HG03342 (cell line): ENCODE data around the gene SSBP3.
"Not testable (repeated sequence)": the region's sequence is repeated elsewhere in the genome, so short reads cannot be mapped to it uniquely, and the experiment has no call there.

Experiments used
- ATAC-seq: cut with Tn5 transposase; IDR thresholded peaks from one replicate; pipeline ENCODE4 v1.9.1; 2021; ENCODE audit warnings: mild to moderate bottlenecking, moderate library complexity; ENCODE audit not compliant: unreplicated experiment

Gene SSBP3

DNA sequence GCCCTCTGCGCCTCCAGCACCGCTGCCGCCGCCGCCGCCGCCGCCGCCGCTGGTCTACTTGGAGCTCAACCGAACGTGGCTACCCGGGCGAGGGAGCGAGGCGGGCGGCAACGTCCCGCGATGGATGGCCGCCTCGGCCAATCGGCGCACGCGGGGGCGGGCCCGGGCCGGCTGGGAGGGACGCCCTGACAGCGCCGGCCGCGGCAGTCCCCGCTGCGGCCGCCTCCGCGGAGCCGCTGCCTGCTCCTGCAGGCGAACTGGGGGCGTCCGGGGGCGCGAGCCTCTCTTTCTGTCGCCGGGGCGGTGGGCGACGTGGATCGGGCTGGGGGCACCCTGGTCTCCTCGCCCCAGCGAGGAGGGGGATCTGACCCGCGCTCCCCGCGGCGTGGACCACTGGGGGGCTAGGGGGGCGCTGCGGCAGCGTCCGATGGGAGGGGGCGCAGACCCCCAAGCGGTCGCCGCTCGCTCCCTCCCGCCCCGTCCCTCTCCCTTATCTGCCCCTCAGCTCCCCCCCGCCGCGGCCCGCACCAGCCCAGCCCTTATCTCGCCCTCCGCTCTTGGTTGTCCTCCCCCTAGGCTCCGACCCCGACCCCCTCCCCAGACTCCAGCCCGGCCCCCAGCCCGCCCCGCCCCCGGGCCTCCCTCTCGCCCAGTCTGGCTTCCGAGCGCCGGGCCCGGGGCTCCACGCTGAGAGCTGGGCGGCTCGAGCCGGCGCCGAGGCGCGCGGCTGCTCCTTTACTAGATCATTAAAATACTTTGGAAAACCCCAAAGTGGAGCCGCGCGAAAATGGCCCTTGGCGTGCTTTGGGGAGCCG is at the start of gene SSBP3:
TSS of gene SSBP3 (minus strand) at position 56 of the 815 bp plus-strand sequence.
- peak; percentile 78 for ATAC-seq

DNA sequence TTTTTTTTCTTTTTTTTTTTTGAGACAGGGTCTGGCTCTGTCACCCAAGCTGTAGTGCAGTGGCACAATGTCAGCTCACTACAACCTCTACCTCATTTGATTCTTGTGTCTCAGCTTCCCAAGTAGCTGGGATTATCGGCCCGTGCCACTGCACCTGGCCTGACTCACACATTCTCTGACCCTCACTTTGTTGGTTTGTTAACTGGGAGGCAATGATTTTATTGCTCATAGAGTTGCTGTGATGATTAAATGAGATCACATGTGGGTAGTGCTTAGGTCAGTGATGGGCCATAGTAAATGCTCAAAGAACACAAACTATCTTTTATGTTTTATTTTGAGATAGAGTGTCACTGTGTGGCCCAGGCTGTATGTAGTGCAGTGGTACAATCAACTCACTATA is 47.3 kb upstream of the SSBP3 start:
- no peak for ATAC-seq

DNA sequence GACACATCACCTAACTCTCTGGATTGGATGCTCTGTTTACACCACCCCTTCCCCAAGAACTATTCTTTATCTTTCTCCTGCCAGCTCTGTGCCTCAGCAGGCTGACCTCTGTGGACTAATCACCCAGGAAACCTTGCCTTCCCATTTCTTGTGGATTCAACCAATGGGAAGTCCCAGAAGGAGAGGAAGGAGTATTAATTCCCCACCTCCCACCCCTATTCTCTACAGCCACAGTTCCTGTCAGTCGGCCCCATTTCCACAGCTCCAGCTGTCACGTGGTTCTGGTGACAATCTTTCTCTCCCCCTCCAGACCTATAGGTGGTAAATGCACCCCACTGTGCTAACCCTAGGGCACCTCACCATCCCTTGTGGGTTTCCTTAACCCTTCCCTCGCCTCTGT is 46.8 kb upstream of the SSBP3 start:
- ATAC-seq = no peak

DNA sequence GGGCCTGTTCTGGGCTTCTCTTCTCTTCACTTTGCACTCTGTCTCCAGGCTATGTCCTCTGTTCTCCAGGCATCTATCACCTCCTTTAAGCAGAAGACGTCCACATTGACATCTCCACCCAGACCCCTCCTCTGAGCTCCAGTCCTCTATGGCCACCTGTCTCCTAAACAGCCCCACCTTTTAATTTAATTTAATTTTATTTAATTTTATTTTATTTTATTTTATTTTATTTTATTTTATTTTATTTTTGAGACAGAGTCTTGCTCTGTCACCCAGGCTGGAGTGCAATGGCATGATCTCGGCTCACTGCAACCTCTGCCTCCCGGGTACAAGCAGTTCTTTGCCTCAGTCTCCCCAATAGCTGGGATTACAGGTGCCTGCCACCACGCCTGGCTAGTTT is 43.2 kb upstream of the SSBP3 start:
- ATAC-seq = not testable (repeated sequence)

DNA sequence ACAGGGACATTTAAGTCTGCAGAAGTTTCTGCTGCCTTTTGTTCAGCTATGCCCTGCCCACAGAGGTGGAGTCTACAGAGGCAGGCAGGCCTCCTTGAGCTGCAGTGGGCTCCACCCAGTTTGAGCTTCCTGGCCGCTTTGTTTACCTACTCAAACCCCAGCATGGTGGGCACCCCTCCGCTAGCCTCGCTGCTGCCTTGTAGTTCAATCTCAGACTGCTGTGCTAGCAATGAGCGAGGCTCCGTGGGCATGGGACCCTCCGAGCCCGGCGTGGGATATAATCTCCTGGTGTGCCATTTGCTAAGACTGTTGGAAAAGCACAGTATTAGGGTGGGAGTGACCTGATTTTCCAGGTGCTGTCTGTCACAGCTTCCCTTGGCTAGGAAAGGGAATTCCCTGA is 42.6 kb upstream of the SSBP3 start:
- not testable (repeated sequence) for ATAC-seq

DNA sequence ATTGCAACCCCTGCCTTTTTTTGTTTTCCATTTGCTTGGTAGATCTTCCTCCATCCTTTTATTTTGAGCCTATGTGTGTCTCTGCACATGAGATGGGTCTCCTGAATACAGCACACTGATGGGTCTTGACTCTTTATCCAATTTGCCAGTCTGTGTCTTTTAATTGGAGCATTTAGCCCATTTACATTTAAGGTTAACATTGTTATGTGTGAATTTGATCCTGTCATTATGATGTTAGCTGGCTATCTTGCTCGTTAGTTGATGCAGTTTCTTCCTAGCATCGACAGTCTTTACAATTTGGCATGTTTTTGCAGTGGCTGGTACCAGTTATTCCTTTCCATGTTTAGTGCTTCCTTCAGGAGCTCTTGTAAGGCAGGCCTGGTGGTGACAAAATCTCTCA is 40.9 kb upstream of the SSBP3 start:
- not testable (repeated sequence) for ATAC-seq

DNA sequence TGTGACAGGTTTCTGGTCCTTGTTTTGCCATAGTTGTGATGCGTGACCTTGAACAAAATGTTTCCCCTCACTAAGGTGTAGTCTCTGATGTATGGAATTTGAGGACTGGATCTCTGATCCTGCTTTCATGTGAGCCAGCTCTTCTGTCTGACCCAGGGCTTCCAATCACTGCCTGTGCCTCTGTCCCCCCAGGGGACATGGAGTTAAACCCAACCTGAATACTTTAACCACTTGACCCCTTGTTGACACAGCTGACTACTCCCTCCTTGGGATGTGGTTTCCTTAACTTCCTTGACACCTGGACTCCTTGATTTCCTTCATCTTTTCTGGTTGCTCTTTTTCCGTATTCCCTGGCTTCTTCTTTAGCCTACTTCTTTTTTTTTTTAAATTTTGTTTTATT is 36.0 kb upstream of the SSBP3 start:
- no peak for ATAC-seq

DNA sequence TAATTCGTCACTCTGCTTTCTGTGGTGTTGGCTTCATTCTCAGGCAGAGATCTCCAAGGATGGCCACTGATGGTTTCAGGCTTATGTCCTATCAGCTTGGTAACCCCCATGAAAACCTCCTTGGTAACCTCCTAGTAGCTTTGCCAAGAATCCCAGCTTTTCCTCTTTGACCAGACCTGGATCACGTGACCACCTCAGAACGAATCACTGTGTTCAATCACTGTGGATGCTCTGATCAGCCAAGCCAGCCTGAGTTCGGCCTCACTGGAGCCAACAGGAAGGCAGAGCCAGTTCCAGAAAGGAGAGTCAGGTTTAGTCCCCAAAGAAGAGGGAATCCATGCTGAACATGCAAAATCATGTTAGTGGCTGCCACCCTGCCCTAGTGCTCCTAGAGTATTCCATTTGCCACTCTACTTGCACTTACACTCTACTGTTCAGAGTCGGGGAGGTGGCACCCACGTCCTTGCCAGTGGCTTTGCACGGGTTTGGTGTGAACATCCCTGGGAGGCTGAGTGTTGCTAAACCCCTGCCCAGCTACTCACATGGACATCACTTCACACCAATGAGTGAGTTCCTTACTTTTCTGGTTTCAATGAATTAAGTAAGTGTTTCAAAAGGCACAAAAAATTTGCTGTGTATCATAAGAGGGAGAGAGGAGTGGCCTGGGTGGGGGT is 33.5 kb upstream of the SSBP3 start:
- no peak for ATAC-seq

DNA sequence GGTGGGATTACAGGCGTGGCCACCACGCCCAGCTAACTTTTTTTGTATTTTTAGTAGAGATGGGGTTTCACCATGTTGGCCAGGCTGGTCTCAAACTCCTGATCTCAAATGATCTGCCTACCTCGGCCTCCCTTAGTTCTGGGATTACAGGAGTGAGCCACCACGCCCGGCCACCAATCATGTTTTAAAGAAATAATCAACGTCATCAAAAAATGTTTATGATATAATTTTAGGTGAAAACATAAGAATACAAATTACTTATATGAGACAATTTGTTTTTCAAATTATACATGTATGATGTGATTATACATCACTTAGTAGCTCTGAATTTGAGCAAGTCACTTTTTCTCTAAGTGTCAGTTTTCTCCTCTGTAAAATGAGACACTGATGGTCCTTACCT is 31.6 kb upstream of the SSBP3 start:
- ATAC-seq = no peak

DNA sequence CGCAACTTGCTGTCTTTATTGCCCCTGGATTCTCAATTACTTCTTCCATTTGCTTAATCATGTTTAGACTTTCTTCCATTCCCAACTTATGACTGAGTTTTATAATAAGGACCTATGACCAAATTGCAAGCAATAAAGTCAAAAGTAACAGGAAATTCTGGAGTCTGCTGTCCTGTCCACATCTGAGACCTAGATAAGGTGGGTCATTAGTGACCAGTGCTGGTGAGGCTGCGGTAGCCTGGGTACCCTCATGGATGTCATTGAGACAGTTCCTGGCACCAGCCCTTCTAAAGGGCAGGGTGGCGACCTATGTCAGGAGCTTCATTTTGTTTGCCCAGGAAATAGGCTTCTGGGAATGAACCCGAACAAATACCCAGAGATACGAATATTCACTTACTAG is 30.6 kb upstream of the SSBP3 start:
- no peak for ATAC-seq

DNA sequence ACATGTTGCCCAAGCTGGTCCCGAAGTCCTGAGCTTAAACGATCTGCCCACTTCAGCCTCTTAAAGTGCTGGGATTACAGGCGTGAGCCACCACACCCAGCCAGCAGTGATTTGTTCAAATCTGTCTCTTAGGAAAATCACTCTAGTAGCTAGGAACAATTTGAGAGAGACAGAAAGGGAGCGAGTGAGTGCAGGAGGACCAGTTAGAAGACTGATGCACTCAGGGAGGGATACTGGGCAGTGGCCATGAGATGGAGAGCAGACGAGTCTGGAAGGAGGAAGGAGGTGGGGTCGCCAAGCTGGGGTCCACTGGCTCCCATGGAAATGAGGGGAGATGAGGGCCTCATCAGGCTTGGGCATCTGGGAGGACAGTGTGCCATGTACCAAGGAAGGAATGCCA is 23.6 kb upstream of the SSBP3 start:
- no peak for ATAC-seq

DNA sequence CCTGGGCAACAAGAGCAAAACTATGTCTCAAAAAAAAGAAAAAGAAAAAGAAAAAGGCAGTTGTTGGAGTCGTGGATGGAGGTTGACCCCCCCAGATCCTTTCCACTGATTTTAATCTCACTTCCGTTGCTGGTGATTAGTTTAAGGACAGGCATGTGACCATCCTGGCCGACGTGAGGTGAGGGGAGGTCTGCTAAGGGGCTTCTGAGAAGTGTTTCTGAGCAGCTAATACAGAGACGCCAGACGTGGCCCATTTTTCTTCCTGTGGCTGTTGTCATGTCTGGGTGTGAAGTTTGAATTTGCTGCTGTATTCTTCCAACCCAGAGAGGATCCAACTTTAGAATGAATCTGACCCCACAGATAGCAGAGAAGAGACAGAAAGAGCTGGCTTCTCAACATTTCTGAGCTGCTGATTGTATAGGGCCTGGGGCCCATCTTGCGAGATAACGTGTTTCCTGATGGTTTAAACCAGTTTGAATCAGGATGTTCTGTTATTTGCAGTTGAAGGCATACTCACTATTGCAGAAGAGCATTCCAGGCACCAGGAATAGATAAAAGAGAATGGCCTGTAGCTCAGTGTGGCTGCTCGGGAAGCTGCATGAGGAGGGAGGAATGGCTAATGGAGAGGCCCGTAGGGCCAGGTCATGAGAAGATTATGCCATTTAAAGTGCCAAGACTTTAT is 22.8 kb upstream of the SSBP3 start:
- ATAC-seq = no peak

DNA sequence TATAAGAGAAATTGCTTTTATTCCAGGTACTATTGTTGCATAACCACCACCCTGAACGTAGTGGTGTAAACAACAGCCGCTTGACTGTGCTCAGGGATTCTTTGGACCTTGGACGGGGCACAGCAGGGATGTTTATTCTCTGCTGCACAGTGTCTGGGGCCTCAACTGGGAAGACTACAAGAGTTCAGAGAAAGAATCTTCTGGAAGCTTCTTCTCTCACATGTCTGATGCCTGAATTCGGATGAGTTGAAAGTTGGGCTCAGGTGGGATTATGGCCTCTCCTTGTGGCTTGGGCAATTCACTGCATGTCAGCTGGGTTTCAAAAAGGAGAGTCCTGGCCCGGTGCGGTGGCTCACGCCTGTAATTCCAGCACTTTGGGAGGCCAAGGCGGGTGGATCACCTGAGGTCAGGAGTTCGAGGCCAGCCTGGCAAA is 19.0 kb upstream of the SSBP3 start:
- ATAC-seq = no peak

DNA sequence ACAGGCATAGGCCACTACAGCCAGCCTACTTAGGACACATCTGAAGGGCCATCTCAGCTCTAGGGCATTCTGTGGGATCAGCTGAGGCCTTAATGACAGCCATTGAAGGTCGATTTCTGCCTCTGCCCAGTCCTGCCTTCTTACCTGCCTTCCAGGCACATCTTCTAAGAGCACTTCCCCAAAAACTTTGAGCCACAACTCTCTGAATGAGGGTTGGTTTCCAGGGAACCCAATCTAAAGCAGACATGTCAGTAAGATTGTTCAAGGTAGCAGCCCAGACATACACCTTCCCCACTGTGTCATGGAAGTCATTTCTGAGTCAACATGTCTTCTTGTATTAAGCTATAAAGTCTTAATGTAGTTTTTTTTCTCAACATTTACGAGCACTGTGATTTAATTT is 18.2 kb upstream of the SSBP3 start:
- ATAC-seq = no peak

DNA sequence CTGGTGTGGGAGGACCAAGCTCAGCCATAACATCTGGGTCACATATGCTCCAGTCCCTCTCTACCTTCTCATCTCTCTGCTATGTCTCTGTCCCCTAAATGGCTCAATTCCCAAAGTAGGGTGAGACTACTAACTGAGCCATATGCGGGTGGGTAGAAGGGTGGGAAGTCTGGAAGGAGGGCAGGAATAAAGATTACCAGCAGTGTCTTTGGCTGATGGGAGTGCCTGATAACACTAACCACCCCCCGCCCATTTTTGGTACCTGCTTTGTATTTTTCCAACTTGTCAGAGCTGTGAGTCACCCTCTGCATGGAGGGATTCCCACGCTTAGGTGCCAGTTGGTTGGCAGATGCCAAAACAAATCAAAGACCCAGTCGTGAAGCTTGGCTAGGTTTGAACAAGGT is 14.9 kb upstream of the SSBP3 start:
- ATAC-seq = no peak

DNA sequence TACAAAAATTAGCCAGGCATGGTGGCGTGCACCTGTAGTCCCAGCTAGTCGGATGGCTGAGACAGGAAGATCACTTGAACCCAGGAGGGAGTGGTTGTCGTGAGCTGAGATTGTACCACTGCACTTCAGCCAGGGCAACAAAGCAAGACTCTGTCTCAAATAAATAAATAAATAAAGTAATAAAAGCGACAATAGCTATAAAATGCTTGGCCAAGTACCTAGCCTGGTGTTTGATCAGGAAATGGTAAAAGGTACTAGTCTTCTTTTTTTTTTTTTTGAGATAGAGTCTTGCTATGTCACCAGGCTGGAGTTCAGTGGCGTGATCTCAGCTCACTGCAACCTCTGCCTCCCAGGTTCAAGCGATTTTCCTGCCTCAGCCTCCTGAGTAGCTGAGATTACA is 12.4 kb upstream of the SSBP3 start:
- not testable (repeated sequence) for ATAC-seq

DNA sequence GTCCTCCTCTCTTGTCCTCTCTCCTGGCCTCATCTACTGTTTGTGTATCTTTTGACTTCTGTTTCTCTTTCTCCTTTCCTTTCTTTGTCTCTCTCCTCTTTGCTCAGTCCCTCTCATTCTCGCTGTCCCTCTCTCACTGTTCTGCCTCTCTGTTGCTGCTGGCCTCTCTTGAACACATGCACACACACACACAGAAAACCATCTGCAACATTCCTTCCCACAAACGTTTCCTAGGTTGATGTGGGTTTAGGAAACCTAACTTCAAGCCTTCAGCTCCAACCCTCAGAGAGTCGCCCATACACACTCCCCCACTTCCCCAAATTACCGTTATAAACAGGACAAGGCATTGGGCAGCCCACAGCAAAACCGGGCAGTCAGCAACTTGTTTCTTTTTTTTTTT is 10.9 kb upstream of the SSBP3 start:
- ATAC-seq = no peak

DNA sequence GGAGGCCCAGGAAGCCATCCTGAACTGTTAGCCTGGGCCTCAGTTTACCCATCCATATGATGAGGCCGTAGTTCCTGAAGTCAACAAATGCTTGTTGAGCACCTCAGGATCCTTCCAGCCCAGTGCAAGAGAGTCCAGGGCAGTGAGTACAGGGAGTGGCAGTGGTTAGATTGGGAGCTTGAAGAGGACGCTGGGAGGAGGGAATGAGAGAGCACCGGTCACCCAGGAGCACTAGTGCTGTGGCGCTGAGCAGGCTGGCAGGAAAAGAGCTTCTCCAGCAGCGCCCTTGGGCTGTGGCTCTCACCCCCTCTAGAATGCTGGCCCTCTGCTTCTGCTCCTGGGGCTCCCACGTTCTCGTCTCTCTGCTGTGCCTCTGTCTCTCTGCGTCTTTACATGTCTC is 10.2 kb upstream of the SSBP3 start:
- ATAC-seq = no peak

DNA sequence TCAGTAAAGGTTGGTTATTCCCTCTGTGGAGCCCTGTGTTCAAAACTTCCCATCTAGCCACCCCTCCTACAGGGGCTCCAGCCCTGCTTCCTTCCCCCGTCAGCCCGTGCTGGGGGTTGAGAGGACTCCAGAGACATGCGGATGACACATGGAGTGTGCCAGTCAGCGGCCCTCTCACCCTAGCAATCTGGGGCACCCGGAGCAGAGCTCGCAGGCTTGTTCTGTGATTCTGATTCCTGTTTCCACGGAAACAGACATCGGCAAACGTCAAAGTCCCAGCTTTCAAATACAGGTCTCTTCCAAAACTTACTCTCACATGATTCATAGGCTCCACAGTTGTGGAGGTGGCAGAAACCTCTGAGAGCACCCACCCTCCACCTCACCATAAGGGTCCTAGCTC is 9.8 kb upstream of the SSBP3 start:
- no peak for ATAC-seq

DNA sequence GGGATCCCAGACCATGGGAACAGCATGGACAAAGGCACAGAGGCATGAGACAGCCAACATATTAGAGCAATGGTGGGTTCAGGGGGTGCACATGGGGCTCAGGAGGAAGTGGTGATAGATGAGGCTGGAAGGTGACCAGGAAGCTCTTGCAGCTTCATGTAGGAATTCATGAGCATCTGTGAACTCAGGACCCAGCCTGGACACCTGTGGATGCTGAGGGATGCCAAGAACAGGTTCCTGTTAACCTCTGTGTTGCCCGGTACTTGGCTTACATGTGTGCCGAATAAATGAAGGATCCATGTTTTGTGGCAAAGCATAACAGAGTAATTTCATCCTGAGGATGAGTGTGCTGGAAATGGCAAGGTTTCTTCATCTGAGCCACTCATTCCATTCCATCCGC is 9.3 kb upstream of the SSBP3 start:
- ATAC-seq = no peak

DNA sequence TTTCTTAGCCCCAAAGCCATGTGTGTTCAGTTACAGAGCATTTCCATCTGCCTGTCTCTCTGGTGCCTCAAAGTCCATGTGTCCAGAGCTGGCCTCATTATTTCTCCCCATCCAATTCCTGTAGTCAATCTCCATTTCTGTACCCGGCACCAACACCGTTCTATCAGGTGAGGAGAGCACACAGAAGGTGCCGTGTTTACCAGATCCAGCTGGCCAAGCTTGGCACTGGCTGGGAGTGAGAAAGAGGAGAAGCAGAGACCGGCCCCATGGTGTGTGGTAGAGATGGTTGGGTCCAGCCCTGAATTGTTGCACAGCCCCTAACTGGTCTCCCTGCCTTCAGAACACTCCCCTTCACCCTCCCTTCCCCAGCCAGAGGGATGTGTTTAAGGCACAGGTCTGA is 7.5 kb upstream of the SSBP3 start:
- no peak for ATAC-seq

DNA sequence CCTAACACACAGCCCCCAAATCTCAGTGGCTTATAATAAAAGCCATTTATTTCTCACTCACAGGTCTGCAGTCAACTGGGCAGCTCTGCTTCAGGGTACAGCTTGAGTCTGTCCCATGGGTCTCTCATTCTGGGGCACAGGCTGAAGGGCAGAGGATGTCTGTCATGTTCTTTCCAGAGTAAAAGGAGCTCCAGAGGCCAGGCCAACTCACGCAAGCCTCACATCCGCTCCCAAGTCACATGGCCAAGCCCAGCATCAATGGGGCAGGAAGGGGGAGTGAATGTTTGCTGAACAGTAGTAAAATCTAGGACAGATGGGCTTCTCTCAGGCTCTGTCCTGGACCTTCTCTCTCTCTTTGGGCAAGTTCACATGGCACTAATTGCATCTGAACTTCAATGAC is 7.1 kb upstream of the SSBP3 start:
- ATAC-seq = no peak
